Fibroblast of villous mesenchyme (primary cell): ENCODE measurements around the gene CCDC170. TPM values are rescaled to one million over a fixed set of nuclear protein-coding genes. Genes with fewer than 3 reads are reported as not detected.
"Not testable (repeated sequence)": the region's sequence is repeated elsewhere in the genome, so short reads cannot be mapped to it uniquely, and the experiment has no call there.

ENCODE experiments used
- DNase-seq: peaks from one replicate; pipeline ENCODE4 v3.0.0-alpha.2; 2010; ENCODE audit warnings: low read depth
- H3K4me3 ChIP-seq: 2 replicates; pipeline ENCODE4 v1.5.1; 2011; ENCODE audit warnings: low read depth, mild to moderate bottlenecking, low read length
- total RNA-seq: library from RNA; depleted of rRNA; stranded (reverse); fragments of >200 nt; gene quantifications from 2 replicates; pipeline ENCODE4 v1.2.3, GENCODE V29; 2012
- TF ChIP-seq, protein P1 (sequence below): IDR thresholded peaks from 2 replicates; pipeline ENCODE4 v1.5.1; 2012; ENCODE audit warnings: low read depth, mild to moderate bottlenecking, low read length; ENCODE audit not compliant: insufficient read depth

The CCDC170 gene
- total RNA-seq, 1 donor = 3.9 TPM

DNA sequence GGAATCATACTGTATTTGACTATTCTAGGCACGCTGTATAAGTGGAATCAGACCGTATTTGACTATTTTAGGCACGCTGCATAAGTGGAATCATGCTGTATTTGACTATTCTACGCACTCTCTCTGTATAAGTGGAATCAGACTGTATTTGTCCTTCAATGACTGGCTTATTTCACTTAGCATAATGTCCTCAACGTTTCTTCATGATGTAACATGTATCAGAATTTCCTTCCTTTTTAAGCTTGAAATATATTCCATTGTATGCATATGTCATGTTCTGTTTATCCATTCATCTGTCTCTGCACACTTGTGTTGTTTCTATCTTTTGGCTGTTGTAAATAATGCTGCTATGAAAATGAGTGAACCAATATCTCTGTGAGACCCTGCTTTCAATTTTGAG lies 5.7 kb downstream of the CCDC170 start:
- DNase-seq = no peak
- TF ChIP-seq, protein P1, sequence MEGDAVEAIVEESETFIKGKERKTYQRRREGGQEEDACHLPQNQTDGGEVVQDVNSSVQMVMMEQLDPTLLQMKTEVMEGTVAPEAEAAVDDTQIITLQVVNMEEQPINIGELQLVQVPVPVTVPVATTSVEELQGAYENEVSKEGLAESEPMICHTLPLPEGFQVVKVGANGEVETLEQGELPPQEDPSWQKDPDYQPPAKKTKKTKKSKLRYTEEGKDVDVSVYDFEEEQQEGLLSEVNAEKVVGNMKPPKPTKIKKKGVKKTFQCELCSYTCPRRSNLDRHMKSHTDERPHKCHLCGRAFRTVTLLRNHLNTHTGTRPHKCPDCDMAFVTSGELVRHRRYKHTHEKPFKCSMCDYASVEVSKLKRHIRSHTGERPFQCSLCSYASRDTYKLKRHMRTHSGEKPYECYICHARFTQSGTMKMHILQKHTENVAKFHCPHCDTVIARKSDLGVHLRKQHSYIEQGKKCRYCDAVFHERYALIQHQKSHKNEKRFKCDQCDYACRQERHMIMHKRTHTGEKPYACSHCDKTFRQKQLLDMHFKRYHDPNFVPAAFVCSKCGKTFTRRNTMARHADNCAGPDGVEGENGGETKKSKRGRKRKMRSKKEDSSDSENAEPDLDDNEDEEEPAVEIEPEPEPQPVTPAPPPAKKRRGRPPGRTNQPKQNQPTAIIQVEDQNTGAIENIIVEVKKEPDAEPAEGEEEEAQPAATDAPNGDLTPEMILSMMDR = no peak
- H3K4me3 ChIP-seq = no peak overlapping the region

GRCh38 chr6:151501511-151502136 lies 7.8 kb downstream of the CCDC170 start:
- no peak for DNase-seq
- TF ChIP-seq, protein P1 = no peak
- H3K4me3 ChIP-seq = no peak overlapping the region

DNA sequence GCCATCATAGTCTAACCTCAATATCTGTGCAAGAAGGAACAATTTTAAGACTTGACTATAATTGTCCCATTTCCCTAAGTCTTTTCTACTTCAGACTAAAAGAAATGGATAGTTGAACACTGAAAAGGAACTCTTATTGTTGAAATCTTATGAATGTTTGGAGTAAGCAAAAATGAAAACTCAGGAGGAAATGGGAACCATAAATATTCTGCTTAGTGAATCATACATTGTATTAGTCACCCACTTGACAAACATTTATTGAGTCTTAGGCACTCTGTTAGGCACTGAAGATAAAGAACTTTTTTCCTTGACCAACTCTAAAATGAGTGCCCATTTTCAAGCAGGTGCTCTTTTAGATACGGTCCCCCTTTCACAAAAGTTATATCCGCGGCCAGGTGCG lies 8.7 kb downstream of the CCDC170 start:
- H3K4me3 ChIP-seq = no peak overlapping the region
- TF ChIP-seq, protein P1 = no peak
- peak; percentile 64 for DNase-seq

GRCh38 chr6:151506761-151507160 lies 12.9 kb downstream of the CCDC170 start:
- H3K4me3 ChIP-seq = no peak overlapping the region
- no peak for DNase-seq
- TF ChIP-seq, protein P1 = no peak

GRCh38 chr6:151509048-151509447 lies 15.2 kb downstream of the CCDC170 start:
- DNase-seq = no peak
- TF ChIP-seq, protein P1 = no peak
- H3K4me3 ChIP-seq = no peak overlapping the region

DNA sequence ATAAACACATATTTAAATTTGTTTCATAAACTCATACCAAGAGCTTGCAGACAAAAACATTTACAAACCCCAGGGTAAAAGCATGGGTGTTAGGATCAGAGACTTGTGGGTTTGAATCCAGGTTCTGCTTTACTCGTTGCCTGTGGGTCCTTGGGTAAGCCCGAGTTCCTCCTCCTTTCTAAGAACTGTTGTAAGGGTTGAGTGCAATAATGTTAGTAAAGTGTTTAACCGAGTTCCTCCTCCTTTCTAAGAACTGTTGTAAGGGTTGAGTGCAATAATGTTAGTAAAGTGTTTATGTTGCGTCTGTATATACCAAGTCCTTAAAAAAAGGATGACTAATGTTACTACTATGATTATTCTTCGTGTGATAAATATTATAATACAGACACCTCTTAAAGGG lies 18.7 kb downstream of the CCDC170 start:
- TF ChIP-seq, protein P1 = no peak
- DNase-seq = no peak
- no peak overlapping the region for H3K4me3 ChIP-seq

DNA sequence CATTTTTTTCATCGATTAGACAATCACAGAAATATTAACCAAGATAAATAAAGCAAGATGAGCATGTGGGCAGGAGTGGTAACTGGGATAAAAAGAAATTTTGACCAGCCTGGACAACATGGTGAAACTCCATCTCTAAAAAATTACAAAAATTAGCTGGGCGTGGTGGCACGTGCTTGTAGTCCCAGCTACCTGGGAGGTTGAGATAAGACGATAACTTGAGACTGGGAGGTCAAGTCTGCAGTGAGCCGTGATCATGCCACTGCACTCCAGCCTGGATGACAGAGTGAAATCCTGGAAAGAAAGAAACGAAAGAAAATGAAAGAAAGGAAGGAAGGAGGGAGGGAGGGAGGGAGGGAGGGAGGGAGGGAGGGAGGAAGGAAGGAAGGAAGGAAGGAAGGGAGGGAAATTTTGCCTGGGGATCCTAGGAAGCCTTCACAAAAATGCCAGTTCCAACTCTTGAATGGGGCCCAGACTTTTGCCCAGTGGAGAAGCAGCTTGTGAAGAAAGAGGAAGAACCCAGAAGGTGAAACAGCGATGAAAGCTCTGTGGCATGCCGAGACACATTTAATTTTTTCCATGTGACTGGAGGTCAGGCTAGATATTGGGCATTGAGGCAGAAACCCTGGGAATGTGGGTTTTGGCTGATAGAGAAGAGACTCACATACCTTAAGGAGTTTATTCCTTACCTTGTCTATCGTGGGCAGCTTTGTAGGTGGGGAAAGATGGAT lies 20.3 kb downstream of the CCDC170 start:
- H3K4me3 ChIP-seq = no peak overlapping the region
- TF ChIP-seq, protein P1 = no peak
- DNase-seq = no peak

GRCh38 chr6:151518992-151519391 lies 25.2 kb downstream of the CCDC170 start:
- not testable (repeated sequence) for DNase-seq, H3K4me3 ChIP-seq
